ENCODE results near the gene LUZP1. TPM values are rescaled to one million over a fixed set of nuclear protein-coding genes. Genes with fewer than 3 reads are reported as not detected.

LUZP1 gene
- total RNA-seq, 1 experiment from 2014 or later = 22.4 TPM

GRCh38 chr1:23163395-23163794 lies 5.3 kb downstream of the LUZP1 start:
- no peak overlapping the region for H3K4me3 ChIP-seq (replicated peaks in 1 of 2; ENCODE audit: low read depth in 1 of 2, low read length in 2 of 2)
- POLR2A ChIA-PET = no interaction called here
- RAD21 ChIA-PET (ENCODE audit: low non-redundant PET in 1 of 2, low total read pairs in 2 of 2, uncharacterized antibody in 2 of 2, unreplicated experiment in 2 of 2) = no interaction called here
- no peak for DNase-seq (ENCODE audit: low read depth, low spot score)
- no peak overlapping the region for H2AFZ ChIP-seq (ENCODE audit: low read depth, low read length, poor library complexity, severe bottlenecking)
- BruUV-seq (replicated peaks) = no TSS peak
- TF ChIP-seq EZH2phosphoT487 (IDR thresholded peaks at IDR 0.05; ENCODE audit: borderline replicate concordance) = no peak
- no peak for TF ChIP-seq ZBTB33 (IDR thresholded peaks at IDR 0.05; ENCODE audit: extremely low read depth, insufficient replicate concordance, low read length)
- TF ChIP-seq FOSL1 (IDR thresholded peaks at IDR 0.05; ENCODE audit: low read depth) = no peak
- TF ChIP-seq POLR2A (IDR thresholded peaks at IDR 0.05; ENCODE audit: borderline replicate concordance, extremely low read depth, insufficient read depth, insufficient read length) = no peak
- TF ChIP-seq EGR1 (IDR thresholded peaks at IDR 0.05; ENCODE audit: low read depth) = no peak
- no peak for TF ChIP-seq ATF3 (IDR thresholded peaks at IDR 0.05)
- no peak for TF ChIP-seq YY1 (IDR thresholded peaks at IDR 0.05; ENCODE audit: extremely low read depth, insufficient replicate concordance, low read depth, low read length)
- no peak for TF ChIP-seq MAX (IDR thresholded peaks at IDR 0.05)
- TF ChIP-seq CBX3 (IDR thresholded peaks at IDR 0.05; ENCODE audit: low read depth) = no peak
- TF ChIP-seq ELF1 (IDR thresholded peaks at IDR 0.05; ENCODE audit: borderline replicate concordance, low read depth) = no peak
- TF ChIP-seq SRF (IDR thresholded peaks at IDR 0.05; ENCODE audit: low read depth) = no peak
- no peak for TF ChIP-seq EZH2 (IDR thresholded peaks at IDR 0.05)
- peaks cover 9% of the 10 kb centered on the region; the same call in 1 of the 2 replicates for H4K20me1 ChIP-seq (ENCODE audit: insufficient read depth)
- no peak overlapping the region for H3K4me2 ChIP-seq (ENCODE audit: low read length)
- peaks cover 5 to 14% of the 10 kb centered on the region in 2 experiments; a peak in 3 of 4 replicates for H3K4me1 ChIP-seq (ENCODE audit: control insufficient read depth in 1 of 2, insufficient read depth in 2 of 2, low read length in 2 of 2)
- H3K27me3 ChIP-seq (ENCODE audit: insufficient read depth, low read length) = no peaks in the 10 kb centered on the region
- CTCF ChIA-PET = interaction anchor here (1.1 kb wide), 1 partner anchor 64 kb away, joined by 3 read pairs; no protein-coding TSS in a partner anchor
- H3K9ac ChIP-seq (ENCODE audit: low read length) = no peak overlapping the region
- H3K79me2 ChIP-seq (ENCODE audit: insufficient read depth, low read length) = peaks cover 89% of the 10 kb centered on the region
- no peaks in the 10 kb centered on the region for H3K9me2 ChIP-seq (ENCODE audit: insufficient read depth)
- intact Hi-C loops (cut with micrococcal nuclease) = no loop called here
- ATAC-seq = no peak
- H3K27ac ChIP-seq (ENCODE audit: low read depth, low read length) = no peak overlapping the region
- H3K9me3 ChIP-seq (ENCODE audit: control insufficient read depth in 1 of 2, insufficient read depth in 1 of 2, low read depth in 1 of 2, low read length in 2 of 2) = no peaks in the 10 kb centered on the region
- no peaks in the 10 kb centered on the region for H3K36me3 ChIP-seq (ENCODE audit: control insufficient read depth in 1 of 2, insufficient read depth in 2 of 2, low read length in 2 of 2)
